ENCODE results near the gene GOLPH3. TPM values are rescaled to one million over a fixed set of nuclear protein-coding genes. Genes with fewer than 3 reads are reported as not detected.

The GOLPH3 gene
- total and polyA plus RNA-seq, 2 of the 8 experiments (the other 6 are each of a cell fraction or from before 2014, with no cell fraction given) = 53.7 to 93.6 TPM

GRCh38 chr5:32083981-32084430 lies 90.1 kb downstream of the GOLPH3 start (continued):
- TF ChIP-seq ZNF274 (IDR thresholded peaks at IDR 0.05; ENCODE audit: borderline replicate concordance, extremely low read depth, low read length) (no peak), HDAC6 (IDR thresholded peaks at IDR 0.05; ENCODE audit: low read depth, low read length) (no peak), SUZ12 (IDR thresholded peaks at IDR 0.05; ENCODE audit: low read length) (no peak)

All from H1 (cell line).